ENCODE measurements around the gene LRRC46.

GRCh38 chr17:47862621-47863440 is 31.4 kb downstream of the LRRC46 start:
- TF ChIP-seq CTCF (IDR thresholded peaks at IDR 0.05) (no peak), EZH2 (IDR thresholded peaks at IDR 0.05; ENCODE audit: borderline replicate concordance, insufficient read depth, low read depth, low read length, poor library complexity, severe bottlenecking) (no peak)
